ENCODE data around the gene UTP4.
"Not testable (repeated sequence)": the region's sequence is repeated elsewhere in the genome, so short reads cannot be mapped to it uniquely, and the experiment has no call there.

Gene UTP4

GRCh38 chr16:69118994-69119393, 13.5 kb upstream of the UTP4 start:
- Histone ChIP-seq H3K9me3 (no peaks in the 10 kb centered on the region), H3K4me3 (no peak overlapping the region), H3K36me3 (peaks cover 40 to 69% (median 58%) of the 10 kb centered on the region in 3 donors), H3K27ac (no peak overlapping the region), H3K27me3 (no peaks in the 10 kb centered on the region), H3K4me1 (peaks cover 0 to 9% (median 4%) of the 10 kb centered on the region in 4 donors)
- TF ChIP-seq CTCF (IDR thresholded peaks at IDR 0.05): no peak
- intact Hi-C loops (cut with DNase I; ENCODE audit: low total_unique reads): no loop called here
- no peak for DNase-seq

- Histone ChIP-seq H3K9me3 (no peaks in the 10 kb centered on the region), H3K27ac (no peak overlapping the region), H3K36me3 (peaks cover 35 to 64% (median 53%) of the 10 kb centered on the region in 3 donors), H3K4me3 (no peak overlapping the region), H3K4me1 (peaks cover 0 to 9% (median 4%) of the 10 kb centered on the region in 4 donors), H3K27me3 (no peaks in the 10 kb centered on the region)
- no peak for DNase-seq
- intact Hi-C loops (cut with DNase I; ENCODE audit: low total_unique reads): no loop called here
- TF ChIP-seq CTCF (IDR thresholded peaks at IDR 0.05): no peak
Observed at GRCh38 chr16:69119536-69119935, 12.9 kb upstream of the UTP4 start.

- intact Hi-C loops (cut with DNase I; ENCODE audit: low total_unique reads): loop anchor here (5.0 kb wide), 1 partner anchor 208 kb away; no protein-coding TSS in a partner anchor
Observed at GRCh38 chr16:69120096-69120664, 12.3 kb upstream of the UTP4 start.

GRCh38 chr16:69123910-69124309, 8.5 kb upstream of the UTP4 start:
- peak in 1 of 2 donors; percentile 41 for DNase-seq
- no peaks in the 10 kb centered on the region for H3K27me3 ChIP-seq
- no peak overlapping the region for H3K4me3 ChIP-seq
- H3K27ac ChIP-seq: no peak overlapping the region
- intact Hi-C loops (cut with DNase I; ENCODE audit: low total_unique reads): loop anchor here (2.0 to 5.0 kb wide), 2 partner anchors 212 to 277 kb away; no protein-coding TSS in a partner anchor
- H3K9me3 ChIP-seq: no peaks in the 10 kb centered on the region
- H3K36me3 ChIP-seq: peaks cover 23 to 40% (median 40%) of the 10 kb centered on the region in 3 donors
- H3K4me1 ChIP-seq: peaks cover 0 to 23% (median 2%) of the 10 kb centered on the region in 4 donors
- peak; percentile 45 to 76 for TF ChIP-seq CTCF (IDR thresholded peaks at IDR 0.05)

More at GRCh38 chr16:69120096-69120664, 12.3 kb upstream of the UTP4 start:
- H3K27ac ChIP-seq: no peak overlapping the region
- DNase-seq: no peak
- H3K9me3 ChIP-seq: no peaks in the 10 kb centered on the region
- no peak for TF ChIP-seq CTCF (IDR thresholded peaks at IDR 0.05)
- H3K36me3 ChIP-seq: peaks cover 29 to 58% (median 46%) of the 10 kb centered on the region in 3 donors
- no peaks in the 10 kb centered on the region for H3K27me3 ChIP-seq
- H3K4me3 ChIP-seq: no peak overlapping the region
- peaks cover 0 to 9% (median 4%) of the 10 kb centered on the region in 4 donors for H3K4me1 ChIP-seq

- H3K4me1 ChIP-seq: peaks cover 0 to 19% (median 2%) of the 10 kb centered on the region in 4 donors
- H3K9me3 ChIP-seq, DNase-seq, H3K4me3 ChIP-seq, H3K27ac ChIP-seq, H3K27me3 ChIP-seq: not testable (repeated sequence)
- H3K36me3 ChIP-seq: peaks cover 18 to 38% (median 36%) of the 10 kb centered on the region in 3 donors
- intact Hi-C loops (cut with DNase I; ENCODE audit: low total_unique reads): loop anchor here (2.0 to 5.0 kb wide), 2 partner anchors 212 to 278 kb away; no protein-coding TSS in a partner anchor
Observed at GRCh38 chr16:69124406-69124805, 8.0 kb upstream of the UTP4 start.

- not testable (repeated sequence) for H3K27me3 ChIP-seq, DNase-seq, H3K4me3 ChIP-seq, H3K27ac ChIP-seq, H3K9me3 ChIP-seq
- peaks cover 0 to 15% (median 5%) of the 10 kb centered on the region in 4 donors for H3K4me1 ChIP-seq
- peaks cover 12 to 32% (median 30%) of the 10 kb centered on the region in 3 donors for H3K36me3 ChIP-seq
- intact Hi-C loops (cut with DNase I; ENCODE audit: low total_unique reads): loop anchor here (2.0 to 5.0 kb wide), 3 partner anchors 213 to 598 kb away; no protein-coding TSS in a partner anchor
Observed at GRCh38 chr16:69124961-69125360, 7.5 kb upstream of the UTP4 start.
